Activated T-cell treated with anti-CD3 and anti-CD28 coated beads, Interleukin-2, amount 50 U/mL, for 48 hours (primary cell): ENCODE results near the gene CD8A.
"Not testable (repeated sequence)": the region's sequence is repeated elsewhere in the genome, so short reads cannot be mapped to it uniquely, and the experiment has no call there.

Source experiments
- DNase-seq, 2 experiments: peaks; one replicate each; pipeline ENCODE4 v3.0.0-alpha.2; 2020

CD8A gene

GRCh38 chr2:86776532-86776931, 14.2 kb downstream of the CD8A start:
- no peak for DNase-seq

- no peak for DNase-seq
Observed at GRCh38 chr2:86775338-86775737, 15.4 kb downstream of the CD8A start.

GRCh38 chr2:86774862-86775261, 15.9 kb downstream of the CD8A start:
- DNase-seq, result no peak

GRCh38 chr2:86772611-86773010, 18.1 kb downstream of the CD8A start:
- no peak for DNase-seq

GRCh38 chr2:86770816-86771301, 19.9 kb downstream of the CD8A start:
- DNase-seq, result no peak

GRCh38 chr2:86769838-86770237, 20.9 kb downstream of the CD8A start:
- no peak for DNase-seq

GRCh38 chr2:86768189-86768949, 22.3 kb downstream of the CD8A start:
- no peak for DNase-seq

- DNase-seq, result no peak
Observed at GRCh38 chr2:86765310-86765695, 25.4 kb downstream of the CD8A start.

GRCh38 chr2:86764661-86765309, 25.9 kb downstream of the CD8A start:
- peak in 1 of 2 experiments; percentile 33 for DNase-seq

- DNase-seq, result no peak
Observed at GRCh38 chr2:86760371-86760770, 30.3 kb downstream of the CD8A start.

GRCh38 chr2:86758405-86758804, 32.3 kb downstream of the CD8A start:
- no peak for DNase-seq

GRCh38 chr2:86753606-86754005, 37.1 kb downstream of the CD8A start:
- DNase-seq, result no peak

- no peak for DNase-seq
Observed at GRCh38 chr2:86752934-86753333, 37.8 kb downstream of the CD8A start.

GRCh38 chr2:86751778-86752177, 38.9 kb downstream of the CD8A start:
- no peak for DNase-seq

- DNase-seq, result no peak
Observed at GRCh38 chr2:86750240-86750839, 40.4 kb downstream of the CD8A start.

GRCh38 chr2:86747711-86748639, 42.7 kb downstream of the CD8A start:
- DNase-seq, result no peak

GRCh38 chr2:86746939-86747338, 43.8 kb downstream of the CD8A start:
- no peak for DNase-seq

- DNase-seq, result no peak
Observed at GRCh38 chr2:86744152-86744551, 46.6 kb downstream of the CD8A start.

- not testable (repeated sequence) for DNase-seq
Observed at GRCh38 chr2:86741889-86742498, 48.7 kb downstream of the CD8A start.

GRCh38 chr2:86739889-86740288, 50.8 kb downstream of the CD8A start:
- DNase-seq, result not testable (repeated sequence)

- DNase-seq, result not testable (repeated sequence)
Observed at GRCh38 chr2:86739485-86739884, 51.2 kb downstream of the CD8A start.

- DNase-seq, result not testable (repeated sequence)
Observed at GRCh38 chr2:86734896-86735295, 55.8 kb downstream of the CD8A start.
